ENCODE data around the gene KANSL3.
"Not testable (repeated sequence)": the region's sequence is repeated elsewhere in the genome, so short reads cannot be mapped to it uniquely, and the experiment has no call there.

KANSL3 gene

DNA sequence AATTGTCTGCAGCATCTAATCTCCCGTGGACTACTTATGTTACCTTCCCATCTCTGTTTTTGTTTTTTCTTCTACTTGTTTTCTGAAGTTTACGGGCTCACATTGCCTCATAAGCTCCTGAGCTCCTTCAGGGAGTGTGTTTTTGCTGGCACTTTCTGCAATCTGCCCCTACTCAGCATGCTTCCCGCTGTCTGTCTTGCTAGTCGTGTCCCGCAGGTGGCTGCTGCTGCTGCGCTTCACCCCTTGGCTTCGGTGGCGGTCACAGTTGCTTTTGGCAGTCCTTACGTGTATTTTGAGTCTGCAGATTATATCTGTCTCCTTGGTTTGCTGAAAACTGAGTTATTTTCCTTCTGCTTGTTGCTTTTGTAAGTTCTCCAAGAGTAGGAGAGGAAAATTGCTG, 41.7 kb upstream of the KANSL3 start:
- peak overlapping the region; percentile 59 for H3K4me2 ChIP-seq (ENCODE audit: low read length)
- no peaks in the 10 kb centered on the region for H3K36me3 ChIP-seq (ENCODE audit: control insufficient read depth, insufficient read depth, low read length)
- peak overlapping the region; percentile 27 for H3K4me3 ChIP-seq (ENCODE audit: low read depth, low read length)
- TF ChIP-seq, protein P1, sequence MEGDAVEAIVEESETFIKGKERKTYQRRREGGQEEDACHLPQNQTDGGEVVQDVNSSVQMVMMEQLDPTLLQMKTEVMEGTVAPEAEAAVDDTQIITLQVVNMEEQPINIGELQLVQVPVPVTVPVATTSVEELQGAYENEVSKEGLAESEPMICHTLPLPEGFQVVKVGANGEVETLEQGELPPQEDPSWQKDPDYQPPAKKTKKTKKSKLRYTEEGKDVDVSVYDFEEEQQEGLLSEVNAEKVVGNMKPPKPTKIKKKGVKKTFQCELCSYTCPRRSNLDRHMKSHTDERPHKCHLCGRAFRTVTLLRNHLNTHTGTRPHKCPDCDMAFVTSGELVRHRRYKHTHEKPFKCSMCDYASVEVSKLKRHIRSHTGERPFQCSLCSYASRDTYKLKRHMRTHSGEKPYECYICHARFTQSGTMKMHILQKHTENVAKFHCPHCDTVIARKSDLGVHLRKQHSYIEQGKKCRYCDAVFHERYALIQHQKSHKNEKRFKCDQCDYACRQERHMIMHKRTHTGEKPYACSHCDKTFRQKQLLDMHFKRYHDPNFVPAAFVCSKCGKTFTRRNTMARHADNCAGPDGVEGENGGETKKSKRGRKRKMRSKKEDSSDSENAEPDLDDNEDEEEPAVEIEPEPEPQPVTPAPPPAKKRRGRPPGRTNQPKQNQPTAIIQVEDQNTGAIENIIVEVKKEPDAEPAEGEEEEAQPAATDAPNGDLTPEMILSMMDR (IDR thresholded peaks at IDR 0.05) = no peak
- H3K27ac ChIP-seq = no peak overlapping the region
- H3K4me1 ChIP-seq = peaks cover 7% of the 10 kb centered on the region
- H3K9ac ChIP-seq = no peak overlapping the region
- no peaks in the 10 kb centered on the region for H3K79me2 ChIP-seq
- H3K9me3 ChIP-seq (ENCODE audit: control insufficient read depth, low read length) = no peaks in the 10 kb centered on the region
- H2AFZ ChIP-seq = peak overlapping the region; percentile 66
- no peaks in the 10 kb centered on the region for H3K27me3 ChIP-seq (ENCODE audit: control insufficient read depth, insufficient read depth, low read length)

DNA sequence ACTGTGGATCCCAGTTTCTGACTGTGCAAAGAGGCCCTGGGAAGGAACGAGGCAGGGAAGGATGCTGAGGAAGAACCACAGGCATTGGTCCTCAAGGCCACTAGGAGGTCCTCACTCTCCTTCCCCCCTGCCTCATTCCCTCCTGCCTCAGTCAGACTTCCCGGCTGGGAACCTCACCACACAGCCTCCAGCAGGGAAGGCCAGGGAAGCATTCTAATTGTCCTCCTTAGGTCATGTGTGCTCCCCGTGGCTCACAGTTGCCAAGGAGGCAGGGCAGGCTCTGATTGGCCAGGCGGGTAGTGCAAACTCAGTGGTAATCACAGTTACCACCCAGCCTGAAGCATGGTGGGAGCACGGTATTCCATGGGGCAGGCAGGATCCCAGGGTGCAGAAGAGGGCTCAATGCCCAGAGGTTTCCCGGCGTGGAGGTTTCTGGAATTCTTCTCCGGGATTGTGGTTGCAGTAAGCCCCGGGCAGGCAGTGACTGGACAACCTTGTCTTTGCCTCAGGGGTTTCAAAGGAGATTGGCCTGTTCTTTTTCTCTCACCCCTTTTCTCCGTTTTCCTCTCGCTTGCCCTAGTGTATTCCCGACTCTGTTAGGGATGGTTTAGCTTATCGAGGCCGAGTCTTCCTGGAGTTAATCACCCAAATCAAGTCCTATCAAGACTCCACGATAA, 31.6 kb upstream of the KANSL3 start:
- no peak overlapping the region for H3K9ac ChIP-seq
- no peaks in the 10 kb centered on the region for H3K27me3 ChIP-seq (ENCODE audit: control insufficient read depth, insufficient read depth, low read length)
- H2AFZ ChIP-seq = no peak overlapping the region
- H3K9me3 ChIP-seq (ENCODE audit: control insufficient read depth, low read length) = no peaks in the 10 kb centered on the region
- no peaks in the 10 kb centered on the region for H3K36me3 ChIP-seq (ENCODE audit: control insufficient read depth, insufficient read depth, low read length)
- H3K4me3 ChIP-seq (ENCODE audit: low read depth, low read length) = no peak overlapping the region
- no peak overlapping the region for H3K27ac ChIP-seq
- TF ChIP-seq, protein P1 (IDR thresholded peaks at IDR 0.05) = no peak
- H3K4me1 ChIP-seq = no peaks in the 10 kb centered on the region
- H3K79me2 ChIP-seq = no peaks in the 10 kb centered on the region
- no peak overlapping the region for H3K4me2 ChIP-seq (ENCODE audit: low read length)

- Histone ChIP-seq H3K9ac (no peak overlapping the region), H3K4me1 (no peaks in the 10 kb centered on the region), H3K27me3 (ENCODE audit: control insufficient read depth, insufficient read depth, low read length) (no peaks in the 10 kb centered on the region), H3K36me3 (ENCODE audit: control insufficient read depth, insufficient read depth, low read length) (no peaks in the 10 kb centered on the region), H2AFZ (no peak overlapping the region), H3K9me3 (ENCODE audit: control insufficient read depth, low read length) (no peaks in the 10 kb centered on the region), H3K27ac (no peak overlapping the region), H3K79me2 (no peaks in the 10 kb centered on the region), H3K4me2 (ENCODE audit: low read length) (no peak overlapping the region), H3K4me3 (ENCODE audit: low read depth, low read length) (no peak overlapping the region)
- TF ChIP-seq, protein P1 (IDR thresholded peaks at IDR 0.05) = no peak
These were observed 30.7 kb upstream of the KANSL3 start for GRCh38 chr2:96668771-96669170.

- not testable (repeated sequence) for H3K4me1 ChIP-seq; H3K79me2 ChIP-seq; H3K9ac ChIP-seq; H3K27ac ChIP-seq; H3K27me3 ChIP-seq (ENCODE audit: control insufficient read depth, insufficient read depth, low read length); H2AFZ ChIP-seq; H3K4me2 ChIP-seq (ENCODE audit: low read length); H3K4me3 ChIP-seq (ENCODE audit: low read depth, low read length); H3K9me3 ChIP-seq (ENCODE audit: control insufficient read depth, low read length); H3K36me3 ChIP-seq (ENCODE audit: control insufficient read depth, insufficient read depth, low read length)
These were observed 27.6 kb upstream of the KANSL3 start for GRCh38 chr2:96665717-96666116.

GRCh38 chr2:96665083-96665569, 27.0 kb upstream of the KANSL3 start:
- Histone ChIP-seq H3K27ac (no peak overlapping the region), H3K4me1 (no peaks in the 10 kb centered on the region)

More at GRCh38 chr2:96665083-96665569, 27.0 kb upstream of the KANSL3 start:
- H3K27me3 ChIP-seq (ENCODE audit: control insufficient read depth, insufficient read depth, low read length) = no peaks in the 10 kb centered on the region
- H3K4me3 ChIP-seq (ENCODE audit: low read depth, low read length) = no peak overlapping the region
- no peaks in the 10 kb centered on the region for H3K36me3 ChIP-seq (ENCODE audit: control insufficient read depth, insufficient read depth, low read length)
- no peak overlapping the region for H3K9ac ChIP-seq
- TF ChIP-seq, protein P1 (IDR thresholded peaks at IDR 0.05) = no peak
- H2AFZ ChIP-seq = no peak overlapping the region
- H3K79me2 ChIP-seq = no peaks in the 10 kb centered on the region
- H3K4me2 ChIP-seq (ENCODE audit: low read length) = no peak overlapping the region
- H3K9me3 ChIP-seq (ENCODE audit: control insufficient read depth, low read length) = no peaks in the 10 kb centered on the region
